Lung (tissue), 12 donors: ENCODE measurements around the gene PLA2R1. TPM values are rescaled to one million over a fixed set of nuclear protein-coding genes. Genes with fewer than 3 reads are reported as not detected.

Experiments used
- ATAC-seq: fragments of 200-7000 bp; cut with Tn5 transposase; one replicate; pipeline ENCODE4 v1.9.1; 2020; ENCODE audit warnings: moderate number of reproducible peaks; ENCODE audit not compliant: insufficient read depth, low FRiP score
- DNase-seq, 3 donors: peaks; one replicate each; pipeline ENCODE4 v3.0.0-alpha.2; 2013 to 2017
- H3K27ac ChIP-seq, 2 donors: one replicate each; pipeline ENCODE4 v1.5.1; 2013; ENCODE audit warnings: mild to moderate bottlenecking in 2 of 2, moderate library complexity in 2 of 2, control low read depth in 1 of 2, inconsistent platforms in 1 of 2, low read depth in 1 of 2, low read length in 1 of 2
- H3K27me3 ChIP-seq, 3 donors: one replicate each; pipeline ENCODE4 v1.5.1; 2013; ENCODE audit warnings: low read length in 2 of 3; ENCODE audit not compliant: control insufficient read depth in 3 of 3, insufficient read depth in 3 of 3
- H3K36me3 ChIP-seq, 4 donors: one replicate each; pipeline ENCODE4 v1.5.1; 2013; ENCODE audit warnings: low read length in 4 of 4, mild to moderate bottlenecking in 1 of 4, moderate library complexity in 1 of 4; ENCODE audit not compliant: control insufficient read depth in 4 of 4, insufficient read depth in 4 of 4
- H3K4me1 ChIP-seq, 5 donors: one replicate each; pipeline ENCODE4 v1.5.1; 2013; ENCODE audit warnings: low read length in 5 of 5, mild to moderate bottlenecking in 2 of 5, moderate library complexity in 1 of 5; ENCODE audit not compliant: control insufficient read depth in 5 of 5, insufficient read depth in 5 of 5
- H3K4me3 ChIP-seq: one replicate; pipeline ENCODE4 v1.5.1; 2013; ENCODE audit warnings: mild to moderate bottlenecking, control low read depth, moderate library complexity
- H3K9ac ChIP-seq, 2 donors: one replicate each; pipeline ENCODE4 v1.5.1; 2013; ENCODE audit warnings: low read length in 2 of 2, control low read depth in 1 of 2; ENCODE audit not compliant: insufficient read depth in 1 of 2
- H3K9me3 ChIP-seq, 4 donors: one replicate each; pipeline ENCODE4 v1.5.1; 2013; ENCODE audit warnings: low read length in 3 of 4, mild to moderate bottlenecking in 1 of 4, moderate library complexity in 1 of 4; ENCODE audit not compliant: control insufficient read depth in 4 of 4, insufficient read depth in 3 of 4
- CTCF ChIP-seq: IDR thresholded peaks from 2 replicates; pipeline ENCODE4 v1.5.1; 2012; ENCODE audit warnings: mild to moderate bottlenecking; ENCODE audit errors: control extremely low read depth, extremely low read depth
- WGBS, 2 donors: extraction: QIAGEN DNeasy Blood & Tissue Kit; methylation state at CpG; one replicate each; pipeline ENCODE4 v1.1.7; 2013; 5-methylcytosine and 5-hydroxymethylcytosine counted together
- polyA plus RNA-seq, 2 donors: library from polyadenylated mRNA; stranded (reverse); fragments of 200-250 nt; gene quantifications; one replicate each; pipeline ENCODE4 v1.2.1, GENCODE V29; 2013
- total RNA-seq, 2 donors: library from RNA; depleted of rRNA in 1 of 2; stranded (reverse); fragments of >200 nt in 1 of 2; gene quantifications; one replicate each; pipeline ENCODE4 v1.2.1, GENCODE V29; 2014 to 2021
- donor health status: control.
- donor health status: control.
- donor health status: Bipolar disorder and iron deficiency.
- donor health status: healthy.
- donor health status: DM: yes; HTN: yes; CAD: no.

The PLA2R1 gene
- total and polyA plus RNA-seq, 4 donors, result 0.79 to 13.5 (median 2.3) TPM

GRCh38 chr2:159982270-159982669, 80.1 kb downstream of the PLA2R1 start:
- H3K4me1 ChIP-seq, result peaks cover 0 to 12% (median 0%) of the 10 kb centered on the region in 5 donors
- H3K36me3 ChIP-seq, result no peaks in the 10 kb centered on the region
- DNase-seq, result peak in 2 of 3 donors; percentile 45 to 72
- WGBS, 2 donors, result 11 to 12% methylated on average over 3 of the region's 3 CpGs
- H3K9ac ChIP-seq, result no peak overlapping the region
- no peak for TF ChIP-seq CTCF
- H3K4me3 ChIP-seq, result no peak overlapping the region
- peaks cover 0 to 3% (median 0%) of the 10 kb centered on the region in 4 donors for H3K9me3 ChIP-seq
- H3K27me3 ChIP-seq, result no peaks in the 10 kb centered on the region
- no peak overlapping the region for H3K27ac ChIP-seq
- peak; percentile 79 for ATAC-seq

GRCh38 chr2:159976527-159977160, 85.8 kb downstream of the PLA2R1 start:
- H3K9me3 ChIP-seq, result no peaks in the 10 kb centered on the region
- WGBS, 2 donors, result 69 to 72% methylated on average over 5 of the region's 5 CpGs
- ATAC-seq, result no peak
- no peak for TF ChIP-seq CTCF
- no peak overlapping the region for H3K27ac ChIP-seq
- no peak for DNase-seq
- no peaks in the 10 kb centered on the region for H3K27me3 ChIP-seq
- no peaks in the 10 kb centered on the region for H3K4me1 ChIP-seq
- H3K36me3 ChIP-seq, result no peaks in the 10 kb centered on the region
- no peak overlapping the region for H3K9ac ChIP-seq
- no peak overlapping the region for H3K4me3 ChIP-seq

- H3K27me3 ChIP-seq, result no peaks in the 10 kb centered on the region
- no peaks in the 10 kb centered on the region for H3K36me3 ChIP-seq
- ATAC-seq (no peak), DNase-seq (no peak)
- H3K27ac ChIP-seq, result no peak overlapping the region
- no peak overlapping the region for H3K9ac ChIP-seq
- no peak overlapping the region for H3K4me3 ChIP-seq
- no peaks in the 10 kb centered on the region for H3K4me1 ChIP-seq
- no peaks in the 10 kb centered on the region for H3K9me3 ChIP-seq
- 93 to 100% methylated on average over 1 of the region's 1 CpG for WGBS, 2 donors
- no peak for TF ChIP-seq CTCF
Measured at GRCh38 chr2:159973325-159973724, 89.1 kb downstream of the PLA2R1 start.
